Left ventricle myocardium inferior (tissue), 1 donor: Measurements from ENCODE around the gene SF1. TPM values are rescaled to one million over a fixed set of nuclear protein-coding genes. Genes with fewer than 3 reads are reported as not detected.

Experiments
- DNase-seq: peaks from one replicate; pipeline ENCODE4 v3.0.0-alpha.2; 2020
- H3K27ac ChIP-seq: fragments of 200-600 bp; replicated peaks from 2 replicates; pipeline ENCODE4 v1.8.0; 2021
- H3K27me3 ChIP-seq: fragments of 200-600 bp; 2 replicates; pipeline ENCODE4 v1.8.0; 2021; ENCODE audit warnings: low read depth
- H3K36me3 ChIP-seq: fragments of 200-600 bp; 2 replicates; pipeline ENCODE4 v1.8.0; 2021
- H3K4me1 ChIP-seq: fragments of 200-600 bp; 2 replicates; pipeline ENCODE4 v1.8.0; 2021
- H3K4me3 ChIP-seq: fragments of 200-600 bp; 2 replicates; pipeline ENCODE4 v1.8.0; 2021; ENCODE audit warnings: mild to moderate bottlenecking, moderate library complexity
- H3K9me3 ChIP-seq: fragments of 200-600 bp; replicated peaks from 2 replicates; pipeline ENCODE4 v1.8.0; 2021
- intact Hi-C: fragments of 100-400 bp; cut with micrococcal nuclease; formaldehyde crosslinking; loops from one replicate; pipeline ENCODE4 v1.11.0; 2022
- total RNA-seq: library from RNA; stranded (reverse); fragmentation: NEBNext Ultra II Directional; extraction: Animal tissue kit (Norgen Biotek cat#: 25700); gene quantifications from one replicate; pipeline ENCODE4 v1.2.1, GENCODE V29; 2021
- TF ChIP-seq, protein P1 (sequence below): fragments of 200-600 bp; IDR thresholded peaks from 2 replicates; pipeline ENCODE4 v1.8.0; 2021; ENCODE audit warnings: antibody characterized with exemption, mild to moderate bottlenecking, borderline replicate concordance
- donor health status: DM: no; HTN: yes; CAD: no; lungs with severe emphysema.

Gene SF1
- total RNA-seq, 1 donor from 2014 or later, result 188 TPM

DNA sequence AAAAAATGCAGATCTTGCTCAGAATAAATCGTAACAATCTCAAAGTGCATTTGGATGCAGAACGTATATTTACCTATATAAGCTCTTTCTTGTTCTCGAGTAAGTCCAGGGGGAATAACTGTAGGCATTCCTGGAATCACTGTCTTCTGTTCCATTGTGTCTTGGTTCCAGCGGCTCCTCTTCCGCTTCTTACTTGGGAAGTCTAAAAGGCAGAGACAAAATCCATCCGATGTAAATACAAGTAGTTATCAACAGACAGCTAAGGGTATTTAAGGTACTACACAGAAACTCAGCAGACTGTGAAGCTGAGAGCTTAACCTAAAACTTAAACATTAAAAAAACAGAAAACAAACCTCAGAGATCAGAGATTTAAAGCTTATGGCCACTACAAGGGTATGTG lies 1.9 kb downstream of the SF1 start:
- H3K4me3 ChIP-seq, result peak overlapping the region; percentile 82
- no peaks in the 10 kb centered on the region for H3K9me3 ChIP-seq
- peak overlapping the region; percentile 99 for H3K27ac ChIP-seq
- peaks cover 73% of the 10 kb centered on the region for H3K4me1 ChIP-seq
- H3K36me3 ChIP-seq, result peaks cover 57% of the 10 kb centered on the region
- TF ChIP-seq, protein P1, sequence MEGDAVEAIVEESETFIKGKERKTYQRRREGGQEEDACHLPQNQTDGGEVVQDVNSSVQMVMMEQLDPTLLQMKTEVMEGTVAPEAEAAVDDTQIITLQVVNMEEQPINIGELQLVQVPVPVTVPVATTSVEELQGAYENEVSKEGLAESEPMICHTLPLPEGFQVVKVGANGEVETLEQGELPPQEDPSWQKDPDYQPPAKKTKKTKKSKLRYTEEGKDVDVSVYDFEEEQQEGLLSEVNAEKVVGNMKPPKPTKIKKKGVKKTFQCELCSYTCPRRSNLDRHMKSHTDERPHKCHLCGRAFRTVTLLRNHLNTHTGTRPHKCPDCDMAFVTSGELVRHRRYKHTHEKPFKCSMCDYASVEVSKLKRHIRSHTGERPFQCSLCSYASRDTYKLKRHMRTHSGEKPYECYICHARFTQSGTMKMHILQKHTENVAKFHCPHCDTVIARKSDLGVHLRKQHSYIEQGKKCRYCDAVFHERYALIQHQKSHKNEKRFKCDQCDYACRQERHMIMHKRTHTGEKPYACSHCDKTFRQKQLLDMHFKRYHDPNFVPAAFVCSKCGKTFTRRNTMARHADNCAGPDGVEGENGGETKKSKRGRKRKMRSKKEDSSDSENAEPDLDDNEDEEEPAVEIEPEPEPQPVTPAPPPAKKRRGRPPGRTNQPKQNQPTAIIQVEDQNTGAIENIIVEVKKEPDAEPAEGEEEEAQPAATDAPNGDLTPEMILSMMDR, result no peak
- no peaks in the 10 kb centered on the region for H3K27me3 ChIP-seq
- no peak for DNase-seq
- intact Hi-C loops, result no loop called here

DNA sequence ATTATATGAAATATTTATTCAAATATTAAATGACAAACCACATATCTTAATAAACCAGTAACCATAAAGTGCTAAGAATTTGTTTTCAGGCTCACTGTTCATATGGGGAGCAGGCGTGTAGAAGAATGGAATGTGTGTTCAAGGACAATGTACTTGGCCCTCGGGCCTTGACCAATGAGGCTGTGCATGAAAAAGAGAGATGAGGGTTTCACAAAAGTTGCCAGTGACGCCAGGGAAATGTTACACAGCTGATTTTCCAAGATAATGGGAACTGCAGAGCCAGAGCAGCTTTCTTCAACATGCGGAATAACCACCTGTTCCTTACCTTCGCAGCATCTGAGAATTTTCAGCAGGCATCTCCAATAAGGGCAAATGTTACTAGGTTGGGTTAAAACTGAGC lies 4.2 kb downstream of the SF1 start:
- no peaks in the 10 kb centered on the region for H3K9me3 ChIP-seq
- peak overlapping the region; percentile 42 for H3K27ac ChIP-seq
- H3K4me3 ChIP-seq, result no peak overlapping the region
- H3K36me3 ChIP-seq, result peaks cover 79% of the 10 kb centered on the region
- peaks cover 72% of the 10 kb centered on the region for H3K4me1 ChIP-seq
- no peak for DNase-seq
- H3K27me3 ChIP-seq, result no peaks in the 10 kb centered on the region
- intact Hi-C loops, result no loop called here
- TF ChIP-seq, protein P1, result no peak

DNA sequence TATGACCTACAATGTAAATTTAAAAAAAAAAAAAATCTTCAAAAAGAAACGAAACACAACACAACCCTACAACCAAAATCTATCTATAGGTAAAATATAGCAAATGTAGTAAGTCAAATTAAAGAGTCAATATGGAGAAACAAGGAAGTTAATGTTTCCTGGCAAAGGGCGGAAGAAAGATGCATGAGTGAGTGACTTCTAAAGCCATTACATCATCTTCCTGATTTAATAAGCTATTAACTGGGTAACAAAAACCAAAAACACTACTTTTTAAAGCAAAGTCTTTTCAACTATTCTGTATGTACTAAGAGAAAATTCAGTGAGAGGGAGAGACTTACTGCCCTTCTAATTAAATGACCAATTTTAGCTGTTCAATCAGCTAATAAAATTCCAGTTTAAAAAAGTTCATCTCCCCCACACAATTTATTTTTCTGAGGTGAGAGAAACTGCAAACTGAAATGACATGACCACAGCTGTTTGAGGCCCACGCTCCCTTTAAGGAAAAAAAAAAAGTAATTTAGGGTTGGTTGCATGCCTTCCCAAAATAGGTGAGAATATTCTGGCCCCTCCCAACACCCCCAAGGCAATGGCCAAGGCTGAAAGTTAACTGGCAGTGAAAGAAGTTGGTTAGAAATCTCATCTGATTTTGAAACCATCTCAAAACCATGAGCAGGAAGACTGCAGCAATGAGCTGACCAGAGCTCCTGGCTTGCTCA lies 5.9 kb downstream of the SF1 start:
- intact Hi-C loops, result no loop called here
- no peaks in the 10 kb centered on the region for H3K9me3 ChIP-seq
- peak overlapping the region; percentile 20 for H3K27ac ChIP-seq
- H3K36me3 ChIP-seq, result peaks cover 96% of the 10 kb centered on the region
- H3K4me3 ChIP-seq, result no peak overlapping the region
- peaks cover 83% of the 10 kb centered on the region for H3K4me1 ChIP-seq
- DNase-seq, result no peak
- TF ChIP-seq, protein P1, result no peak
- no peaks in the 10 kb centered on the region for H3K27me3 ChIP-seq

DNA sequence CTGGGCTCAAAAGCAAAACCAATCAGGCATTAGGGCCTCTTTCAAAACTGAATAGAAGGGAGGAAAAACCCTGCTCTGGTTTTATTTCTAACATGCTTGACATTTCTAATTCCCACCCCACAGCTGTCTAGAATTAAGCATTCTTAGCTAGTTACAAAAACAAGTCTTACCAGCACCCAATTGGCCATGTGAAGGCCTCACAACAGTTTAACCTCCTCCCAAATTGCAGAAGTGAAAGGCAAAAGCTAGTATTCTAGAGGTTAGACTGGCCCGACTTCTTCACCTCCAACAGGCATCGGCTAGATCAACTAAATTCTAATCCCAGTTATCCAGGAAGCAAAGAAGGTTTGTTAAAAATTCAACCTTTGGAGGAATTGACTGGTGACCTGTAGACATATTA lies 6.5 kb downstream of the SF1 start:
- intact Hi-C loops, result no loop called here
- Histone ChIP-seq H3K4me3 (no peak overlapping the region), H3K4me1 (peaks cover 83% of the 10 kb centered on the region), H3K9me3 (no peaks in the 10 kb centered on the region), H3K27me3 (no peaks in the 10 kb centered on the region), H3K27ac (peak overlapping the region; percentile 20), H3K36me3 (peaks cover 100% of the 10 kb centered on the region)
- TF ChIP-seq, protein P1, result no peak
- no peak for DNase-seq

DNA sequence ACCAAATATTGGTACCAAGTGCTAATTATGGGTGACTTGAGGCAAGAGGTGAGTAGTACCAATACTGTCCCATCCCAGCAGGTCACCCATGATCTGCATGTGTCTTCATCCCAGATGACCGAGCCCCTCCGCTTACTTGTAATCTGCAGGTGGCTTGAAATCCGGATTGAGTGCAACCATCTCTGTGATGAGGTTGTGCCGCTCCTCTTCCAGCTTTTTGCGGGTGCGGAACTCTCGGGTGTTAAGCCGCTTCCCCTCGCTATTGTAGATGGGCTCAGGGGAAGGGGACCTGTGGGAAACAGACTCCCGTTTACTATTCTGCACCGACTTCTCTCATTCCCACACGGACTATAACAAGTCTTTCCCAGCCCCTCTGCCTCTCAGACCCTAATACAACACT lies 8.2 kb downstream of the SF1 start:
- Histone ChIP-seq H3K27ac (no peak overlapping the region), H3K4me1 (peaks cover 75% of the 10 kb centered on the region), H3K9me3 (no peaks in the 10 kb centered on the region), H3K36me3 (peaks cover 100% of the 10 kb centered on the region), H3K27me3 (no peaks in the 10 kb centered on the region), H3K4me3 (no peak overlapping the region)
- DNase-seq, result no peak
- intact Hi-C loops, result no loop called here
- TF ChIP-seq, protein P1, result no peak
